ENCODE results near the gene RNF39. TPM values are rescaled to one million over a fixed set of nuclear protein-coding genes. Genes with fewer than 3 reads are reported as not detected.
"Not testable (repeated sequence)": the region's sequence is repeated elsewhere in the genome, so short reads cannot be mapped to it uniquely, and the experiment has no call there.

The RNF39 gene
- total and polyA plus RNA-seq, 12 donors: 0.15 TPM; not detected in 11

GRCh38 chr6:30037182-30037788 lies 38.3 kb downstream of the RNF39 start:
- H3K4me3 ChIP-seq: no peak overlapping the region
- no peaks in the 10 kb centered on the region for H3K9me3 ChIP-seq
- no peaks in the 10 kb centered on the region for H3K27me3 ChIP-seq
- H3K27ac ChIP-seq: no peak overlapping the region
- no peak for DNase-seq
- ATAC-seq: no peak
- intact Hi-C loops (cut with DNase I): no loop called here
- TF ChIP-seq CTCF (IDR thresholded peaks at IDR 0.05): peak in 7 of 9 donors; percentile 39 to 56 (median 44)
- H3K4me1 ChIP-seq: peaks cover 0 to 10% (median 5%) of the 10 kb centered on the region in 9 donors
- peaks cover 0 to 33% (median 0%) of the 10 kb centered on the region in 9 donors for H3K36me3 ChIP-seq
- 74 to 78% methylated on average over 4 of the region's 4 CpGs for WGBS, 2 donors

GRCh38 chr6:30035784-30036183 lies 39.8 kb downstream of the RNF39 start:
- ATAC-seq (no peak), DNase-seq (no peak)
- Histone ChIP-seq H3K4me1 (peaks cover 0 to 5% (median 0%) of the 10 kb centered on the region in 9 donors), H3K36me3 (peaks cover 0 to 41% (median 0%) of the 10 kb centered on the region in 9 donors), H3K9me3 (no peaks in the 10 kb centered on the region), H3K4me3 (no peak overlapping the region), H3K27me3 (no peaks in the 10 kb centered on the region), H3K27ac (no peak overlapping the region)
- WGBS, 2 donors: 97 to 98% methylated on average over 1 of the region's 1 CpG
- intact Hi-C loops (cut with DNase I): no loop called here
- no peak for TF ChIP-seq CTCF (IDR thresholded peaks at IDR 0.05)

- H3K4me3 ChIP-seq; H3K27me3 ChIP-seq; H3K9me3 ChIP-seq; intact Hi-C loops (cut with DNase I); DNase-seq; H3K4me1 ChIP-seq; H3K27ac ChIP-seq: not testable (repeated sequence)
- WGBS, 2 donors: 91 to 92% methylated on average over 5 of the region's 5 CpGs
- ATAC-seq: peak in 1 of 8 donors; percentile 29
- peaks cover 0 to 47% (median 0%) of the 10 kb centered on the region in 9 donors for H3K36me3 ChIP-seq
Observed at GRCh38 chr6:30033440-30033839, 42.1 kb downstream of the RNF39 start.

GRCh38 chr6:30031381-30031780 lies 44.2 kb downstream of the RNF39 start:
- no peak for TF ChIP-seq CTCF (IDR thresholded peaks at IDR 0.05)

GRCh38 chr6:30029588-30029987 lies 46.0 kb downstream of the RNF39 start:
- Histone ChIP-seq H3K9me3 (no peaks in the 10 kb centered on the region), H3K4me3 (no peak overlapping the region), H3K4me1 (peaks cover 0 to 5% (median 0%) of the 10 kb centered on the region in 9 donors), H3K27ac (no peak overlapping the region), H3K27me3 (no peaks in the 10 kb centered on the region), H3K36me3 (peaks cover 0 to 36% (median 0%) of the 10 kb centered on the region in 9 donors)
- intact Hi-C loops (cut with DNase I): no loop called here
- no peak for ATAC-seq
- 91 to 94% methylated on average over 1 of the region's 1 CpG for WGBS, 2 donors
- no peak for DNase-seq
- TF ChIP-seq CTCF (IDR thresholded peaks at IDR 0.05): no peak

More at GRCh38 chr6:30031381-30031780, 44.2 kb downstream of the RNF39 start:
- H3K9me3 ChIP-seq: no peaks in the 10 kb centered on the region
- intact Hi-C loops (cut with DNase I): no loop called here
- H3K27ac ChIP-seq: no peak overlapping the region
- no peak overlapping the region for H3K4me3 ChIP-seq
- DNase-seq (no peak), ATAC-seq (no peak)
- H3K36me3 ChIP-seq: peaks cover 0 to 47% (median 0%) of the 10 kb centered on the region in 9 donors
- H3K27me3 ChIP-seq: no peaks in the 10 kb centered on the region
- H3K4me1 ChIP-seq: peaks cover 0 to 5% (median 0%) of the 10 kb centered on the region in 9 donors
